Measurements from ENCODE around the gene APOD. TPM values are rescaled to one million over a fixed set of nuclear protein-coding genes. Genes with fewer than 3 reads are reported as not detected.

Gene APOD
- total RNA-seq, 1 experiment from 2014 or later: not detected

DNA sequence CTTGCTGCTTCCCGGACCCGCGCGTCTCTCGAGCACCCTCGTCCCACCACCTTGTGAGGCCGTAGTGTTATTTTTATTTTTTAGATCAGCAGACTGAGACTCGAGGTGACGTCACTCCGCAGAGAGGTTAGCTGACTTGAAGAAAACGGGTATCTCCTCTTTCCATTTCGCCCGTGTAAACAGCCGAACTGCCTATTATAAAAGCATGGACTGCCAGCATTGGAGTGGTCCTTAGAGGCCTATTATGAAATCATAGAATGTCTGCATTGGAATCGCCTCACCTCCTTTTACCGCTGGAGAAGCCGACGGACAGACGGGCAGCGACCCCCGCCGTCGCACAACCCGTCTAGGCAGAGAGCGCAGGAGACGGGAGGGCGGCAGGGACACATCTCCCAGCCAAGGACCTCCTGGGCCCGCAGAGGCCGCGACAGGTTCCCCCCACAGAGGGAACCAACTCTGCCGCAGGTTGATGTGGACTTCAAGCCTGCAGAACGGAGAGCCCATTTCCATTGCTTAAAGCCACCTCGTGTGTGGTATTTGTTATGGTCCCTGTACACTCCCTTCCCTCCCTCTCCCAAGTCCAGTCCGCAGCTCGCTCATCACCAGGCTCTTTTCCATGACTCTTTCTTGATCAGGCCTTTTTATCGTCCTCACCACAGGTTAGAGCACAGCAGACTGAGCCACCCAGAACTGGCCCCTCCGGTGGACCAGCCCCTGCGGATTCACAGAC is 40.1 kb downstream of the APOD start:
- POLR2A ChIA-PET (ENCODE audit: low non-redundant PET): no interaction called here

DNA sequence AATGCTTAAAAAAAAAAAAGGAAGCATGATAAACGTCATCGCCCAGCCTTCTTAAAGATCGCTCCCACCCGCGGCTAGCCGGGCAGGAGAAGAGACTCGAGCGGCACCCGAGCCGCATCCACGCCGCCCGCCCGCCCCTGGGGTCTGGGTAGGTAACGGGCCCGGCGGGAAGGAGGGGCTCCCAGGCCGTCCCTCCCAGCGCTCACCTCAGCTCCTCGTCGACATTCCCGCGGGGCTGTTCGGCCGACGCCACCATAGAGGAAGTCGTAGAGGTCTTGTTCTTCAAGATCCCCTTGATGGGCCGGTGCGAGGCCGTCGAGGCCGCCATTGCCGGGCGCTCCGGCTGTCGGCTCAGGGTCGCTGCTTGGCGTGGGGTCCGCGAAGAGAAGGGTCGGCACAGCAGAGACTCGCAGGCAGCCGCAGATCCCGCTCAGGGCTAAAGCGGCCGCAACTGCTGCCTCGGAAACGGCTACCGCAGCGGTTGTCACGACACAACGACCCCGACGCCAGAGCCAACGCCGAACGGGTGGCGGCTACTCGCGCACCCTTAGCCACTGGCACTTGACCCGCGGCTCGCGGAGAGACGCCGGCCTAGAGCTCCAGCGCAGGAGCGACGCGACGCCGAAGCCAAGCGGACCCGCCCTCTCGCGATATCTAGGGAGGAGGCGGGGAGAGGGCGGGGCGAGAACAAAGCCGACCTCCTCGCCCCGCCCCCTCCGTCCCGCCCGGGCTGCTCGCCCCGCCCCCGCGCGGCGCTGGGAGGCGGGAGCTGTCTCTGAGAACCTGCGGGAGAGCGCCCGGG is 40.8 kb downstream of the APOD start, which contains the start of gene PPP1R2:
PPP1R2 (minus strand) TSS at position 628 of the 802 bp plus-strand sequence; CDS start at position 328, 300 bp downstream.
- CTCF ChIA-PET: interaction anchor here (0.8 kb wide), 2 partner anchors 308 to 861 kb away, joined by 3 read pairs; no protein-coding TSS in a partner anchor
- BruUV-seq (replicated peaks): no TSS peak
- H3K27ac ChIP-seq (ENCODE audit: low read depth, low read length, poor library complexity, severe bottlenecking): peak within 1 kb of the TSS; percentile 88
- no peaks in the 10 kb centered on the region for H3K9me3 ChIP-seq (ENCODE audit: low read depth, low read length, poor library complexity, severe bottlenecking)
- H3K36me3 ChIP-seq (ENCODE audit: insufficient read depth, low read length, poor library complexity, severe bottlenecking): no peaks in the 10 kb centered on the region
- H3K4me3 ChIP-seq (ENCODE audit: low read depth, low read length, poor library complexity, severe bottlenecking): peak within 1 kb of the TSS; percentile 69
- H3K4me1 ChIP-seq (ENCODE audit: insufficient read depth, low read length, poor library complexity, severe bottlenecking): peaks cover 22% of the 10 kb centered on the region
- intact Hi-C loops (cut with micrococcal nuclease; ENCODE audit: unreplicated experiment): no loop called here
- POLR2A ChIA-PET (ENCODE audit: low non-redundant PET): no interaction called here
- no peak for TF ChIP-seq EZH2 (IDR thresholded peaks at IDR 0.05; ENCODE audit: borderline replicate concordance, low read depth, low read length, poor library complexity, severe bottlenecking)
- TF ChIP-seq, protein P1, sequence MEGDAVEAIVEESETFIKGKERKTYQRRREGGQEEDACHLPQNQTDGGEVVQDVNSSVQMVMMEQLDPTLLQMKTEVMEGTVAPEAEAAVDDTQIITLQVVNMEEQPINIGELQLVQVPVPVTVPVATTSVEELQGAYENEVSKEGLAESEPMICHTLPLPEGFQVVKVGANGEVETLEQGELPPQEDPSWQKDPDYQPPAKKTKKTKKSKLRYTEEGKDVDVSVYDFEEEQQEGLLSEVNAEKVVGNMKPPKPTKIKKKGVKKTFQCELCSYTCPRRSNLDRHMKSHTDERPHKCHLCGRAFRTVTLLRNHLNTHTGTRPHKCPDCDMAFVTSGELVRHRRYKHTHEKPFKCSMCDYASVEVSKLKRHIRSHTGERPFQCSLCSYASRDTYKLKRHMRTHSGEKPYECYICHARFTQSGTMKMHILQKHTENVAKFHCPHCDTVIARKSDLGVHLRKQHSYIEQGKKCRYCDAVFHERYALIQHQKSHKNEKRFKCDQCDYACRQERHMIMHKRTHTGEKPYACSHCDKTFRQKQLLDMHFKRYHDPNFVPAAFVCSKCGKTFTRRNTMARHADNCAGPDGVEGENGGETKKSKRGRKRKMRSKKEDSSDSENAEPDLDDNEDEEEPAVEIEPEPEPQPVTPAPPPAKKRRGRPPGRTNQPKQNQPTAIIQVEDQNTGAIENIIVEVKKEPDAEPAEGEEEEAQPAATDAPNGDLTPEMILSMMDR (conservative IDR thresholded peaks at IDR 0.05; ENCODE audit: low read depth, low read length): no peak
- peak; percentile 92 for DNase-seq (ENCODE audit: low spot score)
- H3K27me3 ChIP-seq (replicated peaks; ENCODE audit: insufficient read depth, low read depth, low read length, poor library complexity): no peaks in the 10 kb centered on the region

More for the DNA sequence above, 40.1 kb downstream of the APOD start:
- intact Hi-C loops (cut with micrococcal nuclease; ENCODE audit: unreplicated experiment): no loop called here
- no TSS peak for BruUV-seq (replicated peaks)
- H3K27me3 ChIP-seq (replicated peaks; ENCODE audit: insufficient read depth, low read depth, low read length, poor library complexity): no peaks in the 10 kb centered on the region
- peaks cover 25% of the 10 kb centered on the region for H3K4me1 ChIP-seq (ENCODE audit: insufficient read depth, low read length, poor library complexity, severe bottlenecking)
- CTCF ChIA-PET: interaction anchor here (0.8 kb wide), 1 partner anchor 307 kb away, joined by 3 read pairs; no protein-coding TSS in a partner anchor
- H3K9me3 ChIP-seq (ENCODE audit: low read depth, low read length, poor library complexity, severe bottlenecking): no peaks in the 10 kb centered on the region
- no peak for TF ChIP-seq EZH2 (IDR thresholded peaks at IDR 0.05; ENCODE audit: borderline replicate concordance, low read depth, low read length, poor library complexity, severe bottlenecking)
- TF ChIP-seq, protein P1 (conservative IDR thresholded peaks at IDR 0.05; ENCODE audit: low read depth, low read length): no peak
- DNase-seq (ENCODE audit: low spot score): no peak
- H3K36me3 ChIP-seq (ENCODE audit: insufficient read depth, low read length, poor library complexity, severe bottlenecking): no peaks in the 10 kb centered on the region
- peak overlapping the region; percentile 69 for H3K4me3 ChIP-seq (ENCODE audit: low read depth, low read length, poor library complexity, severe bottlenecking)
- peak overlapping the region; percentile 88 for H3K27ac ChIP-seq (ENCODE audit: low read depth, low read length, poor library complexity, severe bottlenecking)

DNA sequence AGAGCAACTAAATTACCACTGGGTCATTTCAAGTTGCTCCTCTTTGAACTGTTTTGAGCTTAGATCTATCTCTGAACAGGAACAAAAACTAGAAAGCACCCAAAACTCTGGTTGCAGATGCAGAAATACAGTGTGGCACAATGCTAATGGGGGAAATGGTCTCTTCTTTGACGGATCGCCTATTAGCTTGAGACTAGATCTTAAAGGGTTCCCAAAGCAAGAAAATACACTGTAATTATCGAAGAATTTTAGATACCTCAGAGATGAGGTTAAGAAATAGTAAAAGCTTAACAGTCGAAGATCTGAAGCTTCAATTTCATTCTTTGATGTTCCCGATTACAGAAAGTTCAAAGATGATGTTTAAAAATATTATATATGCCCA is 41.4 kb downstream of the APOD start:
- Histone ChIP-seq H3K27ac (ENCODE audit: low read depth, low read length, poor library complexity, severe bottlenecking) (peak overlapping the region; percentile 88), H3K4me3 (ENCODE audit: low read depth, low read length, poor library complexity, severe bottlenecking) (peak overlapping the region; percentile 69), H3K36me3 (ENCODE audit: insufficient read depth, low read length, poor library complexity, severe bottlenecking) (no peaks in the 10 kb centered on the region), H3K27me3 (replicated peaks; ENCODE audit: insufficient read depth, low read depth, low read length, poor library complexity) (no peaks in the 10 kb centered on the region), H3K9me3 (ENCODE audit: low read depth, low read length, poor library complexity, severe bottlenecking) (no peaks in the 10 kb centered on the region), H3K4me1 (ENCODE audit: insufficient read depth, low read length, poor library complexity, severe bottlenecking) (peaks cover 22% of the 10 kb centered on the region)
- intact Hi-C loops (cut with micrococcal nuclease; ENCODE audit: unreplicated experiment): no loop called here
- CTCF ChIA-PET: interaction anchor here (0.8 kb wide), 1 partner anchor 860 kb away, joined by 3 read pairs; no protein-coding TSS in a partner anchor
- DNase-seq (ENCODE audit: low spot score): no peak
- TF ChIP-seq, protein P1 (conservative IDR thresholded peaks at IDR 0.05; ENCODE audit: low read depth, low read length): no peak
- no peak for TF ChIP-seq EZH2 (IDR thresholded peaks at IDR 0.05; ENCODE audit: borderline replicate concordance, low read depth, low read length, poor library complexity, severe bottlenecking)
- no TSS peak for BruUV-seq (replicated peaks)
- POLR2A ChIA-PET (ENCODE audit: low non-redundant PET): no interaction called here

All from A673 (cell line).